H9 (cell line): ENCODE data around the gene PRR16. TPM values are rescaled to one million over a fixed set of nuclear protein-coding genes. Genes with fewer than 3 reads are reported as not detected.

Experiments used
- DNase-seq: peaks from one replicate; pipeline ENCODE4 v3.0.0-alpha.2; 2017
- H2AFZ ChIP-seq: one replicate; pipeline ENCODE4 v1.6.1; 2013; ENCODE audit warnings: mild to moderate bottlenecking, low read length, control low read depth, moderate library complexity
- H2AK5ac ChIP-seq: 2 replicates; pipeline ENCODE4 v1.6.1; 2013; ENCODE audit warnings: low read length, control low read depth, mixed read lengths; ENCODE audit not compliant: insufficient read length
- H2BK120ac ChIP-seq: one replicate; pipeline ENCODE4 v1.6.1; 2013; ENCODE audit warnings: low read depth, mild to moderate bottlenecking, low read length, control low read depth, inconsistent platforms; ENCODE audit not compliant: poor library complexity, severe bottlenecking
- H2BK12ac ChIP-seq: 2 replicates; pipeline ENCODE4 v1.6.1; 2013; ENCODE audit warnings: low read length, control low read depth, mixed read lengths, low read depth; ENCODE audit not compliant: insufficient read length
- H2BK15ac ChIP-seq: 2 replicates; pipeline ENCODE4 v1.6.1; 2013; ENCODE audit warnings: low read depth, low read length, control low read depth
- H2BK20ac ChIP-seq: one replicate; pipeline ENCODE4 v1.6.1; 2013; ENCODE audit warnings: low read depth, mild to moderate bottlenecking, low read length, control low read depth, inconsistent platforms; ENCODE audit not compliant: poor library complexity, severe bottlenecking
- H2BK5ac ChIP-seq: 2 replicates; pipeline ENCODE4 v1.6.1; 2013; ENCODE audit warnings: low read length, control low read depth, mixed read lengths; ENCODE audit not compliant: insufficient read length
- H3K14ac ChIP-seq: 2 replicates; pipeline ENCODE4 v1.6.1; 2013; ENCODE audit warnings: low read length, control low read depth; ENCODE audit not compliant: insufficient read depth
- H3K18ac ChIP-seq: 2 replicates; pipeline ENCODE4 v1.6.1; 2013; ENCODE audit warnings: low read depth, mild to moderate bottlenecking, mixed read lengths, low read length, control low read depth; ENCODE audit not compliant: insufficient read length
- H3K23ac ChIP-seq: 2 replicates; pipeline ENCODE4 v1.6.1; 2013; ENCODE audit warnings: low read length, control low read depth, mixed read lengths, low read depth; ENCODE audit not compliant: insufficient read length
- H3K23me2 ChIP-seq: 2 replicates; pipeline ENCODE4 v1.6.1; 2013; ENCODE audit warnings: low read depth, mild to moderate bottlenecking, mixed read lengths, low read length, control low read depth; ENCODE audit not compliant: insufficient read length, poor library complexity, severe bottlenecking
- H3K27ac ChIP-seq: 2 replicates; pipeline ENCODE4 v1.5.1; 2013; ENCODE audit warnings: low read length, control low read depth, mixed read lengths, low read depth; ENCODE audit not compliant: insufficient read length
- H3K27me3 ChIP-seq: 2 replicates; pipeline ENCODE4 v1.6.1; 2013; ENCODE audit warnings: low read length, control low read depth, inconsistent platforms; ENCODE audit not compliant: insufficient read depth
- H3K4ac ChIP-seq: 2 replicates; pipeline ENCODE4 v1.6.1; 2013; ENCODE audit warnings: low read depth, mild to moderate bottlenecking, control low read depth, inconsistent platforms, low read length, moderate library complexity
- H3K4me1 ChIP-seq: 2 replicates; pipeline ENCODE4 v1.6.1; 2013; ENCODE audit warnings: low read length, control low read depth, inconsistent platforms; ENCODE audit not compliant: insufficient read depth
- H3K4me2 ChIP-seq: 2 replicates; pipeline ENCODE4 v1.6.1; 2013; ENCODE audit warnings: low read length, control low read depth, mixed read lengths; ENCODE audit not compliant: insufficient read length, insufficient read depth
- H3K56ac ChIP-seq: 2 replicates; pipeline ENCODE4 v1.6.1; 2013; ENCODE audit warnings: low read depth, mild to moderate bottlenecking, mixed read lengths, low read length, control low read depth; ENCODE audit not compliant: insufficient read length
- H3K79me1 ChIP-seq: 2 replicates; pipeline ENCODE4 v1.6.1; 2013; ENCODE audit warnings: low read depth, mild to moderate bottlenecking, moderate library complexity, low read length, control low read depth, inconsistent platforms; ENCODE audit not compliant: insufficient read depth, poor library complexity, severe bottlenecking
- H3K79me2 ChIP-seq: 2 replicates; pipeline ENCODE4 v1.6.1; 2013; ENCODE audit warnings: low read length, control low read depth, inconsistent platforms; ENCODE audit not compliant: insufficient read depth
- H3K9ac ChIP-seq: 2 replicates; pipeline ENCODE4 v1.6.1; 2013; ENCODE audit warnings: low read length, control low read depth, mixed read lengths; ENCODE audit not compliant: insufficient read length; ENCODE audit errors: extremely low read depth
- H3K9me3 ChIP-seq: one replicate; pipeline ENCODE4 v1.6.1; 2013; ENCODE audit warnings: low read depth, low read length, inconsistent platforms; ENCODE audit not compliant: control insufficient read depth
- H3T11ph ChIP-seq: one replicate; pipeline ENCODE4 v1.6.1; 2013; ENCODE audit warnings: mild to moderate bottlenecking, low read length, control low read depth, inconsistent platforms
- H4K20me1 ChIP-seq: one replicate; pipeline ENCODE4 v1.6.1; 2013; ENCODE audit not compliant: control insufficient read depth, insufficient read length, insufficient read depth
- H4K5ac ChIP-seq: 2 replicates; pipeline ENCODE4 v1.6.1; 2013; ENCODE audit warnings: low read depth, mild to moderate bottlenecking, mixed read lengths, low read length, control low read depth; ENCODE audit not compliant: insufficient read length
- H4K8ac ChIP-seq: replicated peaks from 2 replicates; pipeline ENCODE4 v1.6.1; 2013; ENCODE audit warnings: low read length, control low read depth, mixed read lengths, low read depth; ENCODE audit not compliant: insufficient read length
- H4K91ac ChIP-seq: 2 replicates; pipeline ENCODE4 v1.6.1; 2013; ENCODE audit warnings: low read depth, mild to moderate bottlenecking, moderate library complexity, mixed read lengths, low read length, control low read depth; ENCODE audit not compliant: insufficient read length
- H3K27ac Mint-ChIP-seq, 3 experiments: 2 replicates in 2 of 3; 3 replicates in 1 of 3; pipeline ENCODE4 v1.8.0; 2020 to 2021; ENCODE audit warnings: mixed read lengths in 3 of 3, mild to moderate bottlenecking in 1 of 3, moderate library complexity in 1 of 3
- H3K27me3 Mint-ChIP-seq: 2 replicates; pipeline ENCODE4 v1.8.0; 2021; ENCODE audit warnings: low read depth, mild to moderate bottlenecking, moderate library complexity, mixed read lengths
- H3K36me3 Mint-ChIP-seq, 3 experiments: 2 replicates in 2 of 3; 3 replicates in 1 of 3; pipeline ENCODE4 v1.8.0; 2020 to 2021; ENCODE audit warnings: low read depth in 3 of 3, mixed read lengths in 3 of 3; ENCODE audit not compliant: insufficient read depth in 1 of 3
- H3K4me1 Mint-ChIP-seq, 2 experiments: 2 replicates each; pipeline ENCODE4 v1.8.0; 2020; ENCODE audit warnings: mixed read lengths in 2 of 2
- H3K4me3 Mint-ChIP-seq, 2 experiments: 2 replicates in 1 of 2; 3 replicates in 1 of 2; pipeline ENCODE4 v1.8.0; 2020 to 2021; ENCODE audit warnings: mild to moderate bottlenecking in 2 of 2, mixed read lengths in 2 of 2, moderate library complexity in 1 of 2
- H3K9me3 Mint-ChIP-seq, 2 experiments: 2 replicates in 1 of 2; 3 replicates in 1 of 2; pipeline ENCODE4 v1.8.0; 2020; ENCODE audit warnings: mild to moderate bottlenecking in 2 of 2, mixed read lengths in 2 of 2, moderate library complexity in 1 of 2
- CTCF ChIP-seq: fragments of 200-600 bp; sonication (generic); conservative IDR thresholded peaks from 3 replicates; pipeline ENCODE4 v1.8.0; 2021; ENCODE audit warnings: antibody characterized with exemption, mild to moderate bottlenecking
- WGBS: extraction: QIAGEN DNeasy Blood & Tissue Kit; methylation state at CpG from one replicate; pipeline ENCODE4 v1.1.7; 2013; ENCODE audit warnings: missing lambda C conversion rate, low lambda C conversion rate, mixed read lengths; ENCODE audit not compliant: insufficient read length; ENCODE audit errors: extremely low coverage; 5-methylcytosine and 5-hydroxymethylcytosine counted together
- total RNA-seq: library from RNA; stranded (reverse); gene quantifications from 2 replicates; pipeline ENCODE4 v1.2.1, GENCODE V29; 2021

Gene PRR16
- total RNA-seq, 1 experiment from 2014 or later, result 0.13 TPM

DNA sequence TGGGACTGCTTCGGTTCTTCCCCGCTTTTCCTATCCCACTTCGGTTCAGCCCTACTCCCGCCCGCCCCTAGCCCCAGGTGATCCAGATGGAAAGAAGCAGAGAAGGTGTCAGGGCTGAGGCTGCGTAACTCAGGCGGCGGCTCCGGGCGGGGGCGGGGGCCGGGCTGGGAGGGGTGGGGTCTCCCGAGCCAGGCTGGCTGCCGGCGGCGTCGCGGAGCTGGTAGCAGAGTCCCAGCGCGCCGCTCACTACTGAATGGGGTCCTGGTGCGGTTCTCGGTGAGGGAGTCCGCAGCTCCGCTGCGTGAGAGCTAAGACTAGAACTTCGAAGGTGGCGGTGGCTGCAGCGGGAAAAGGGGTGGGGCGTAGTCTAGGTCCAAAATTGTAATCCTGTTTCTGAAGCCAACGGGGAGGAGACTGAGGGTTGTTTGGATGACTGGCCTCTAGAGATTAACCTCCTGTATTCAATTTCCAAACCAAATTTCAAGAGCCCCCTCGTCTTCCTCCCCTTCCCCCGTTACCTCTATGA is 1.4 kb downstream of the PRR16 start:
- H3K36me3 Mint-ChIP-seq, result no peaks in the 10 kb centered on the region
- no peak overlapping the region for H2BK20ac ChIP-seq
- H3K9me3 Mint-ChIP-seq, result no peaks in the 10 kb centered on the region; a peak in 1 of 5 replicates
- H3K79me1 ChIP-seq, result no peaks in the 10 kb centered on the region
- H3K4me3 Mint-ChIP-seq, result peak overlapping the region; percentile 77 to 92
- DNase-seq, result peak; percentile 76
- H3K79me2 ChIP-seq, result no peaks in the 10 kb centered on the region
- H4K91ac ChIP-seq, result no peak overlapping the region
- H2AK5ac ChIP-seq, result no peak overlapping the region
- peaks cover 15 to 16% of the 10 kb centered on the region in 2 experiments for H3K4me1 Mint-ChIP-seq
- peaks cover 57% of the 10 kb centered on the region for H3K27me3 Mint-ChIP-seq
- no peaks in the 10 kb centered on the region for H3K9me3 ChIP-seq
- no peak overlapping the region for H4K8ac ChIP-seq
- H2AFZ ChIP-seq, result peak overlapping the region; percentile 90
- H3K4ac ChIP-seq, result no peak overlapping the region
- no peak overlapping the region for H3K27ac ChIP-seq
- H2BK120ac ChIP-seq, result no peak overlapping the region
- no peak overlapping the region for H3K27ac Mint-ChIP-seq
- H3K4me2 ChIP-seq, result peak overlapping the region; percentile 100
- no peak overlapping the region for H2BK12ac ChIP-seq
- H3T11ph ChIP-seq, result no peak overlapping the region
- H3K27me3 ChIP-seq, result peaks cover 15% of the 10 kb centered on the region; the same call in 1 of the 2 replicates
- no peaks in the 10 kb centered on the region for H3K4me1 ChIP-seq
- no CpG with 5 or more reads among the region's 33 CpGs for WGBS
- no peak overlapping the region for H3K23ac ChIP-seq
- no peak for TF ChIP-seq CTCF
- H3K18ac ChIP-seq, result no peak overlapping the region
- H3K56ac ChIP-seq, result no peak overlapping the region
- H2BK5ac ChIP-seq, result no peak overlapping the region
- H3K23me2 ChIP-seq, result peaks cover 18% of the 10 kb centered on the region
- no peak overlapping the region for H2BK15ac ChIP-seq
- peak overlapping the region; percentile 72 for H4K5ac ChIP-seq
- H4K20me1 ChIP-seq, result no peaks in the 10 kb centered on the region
- no peak overlapping the region for H3K14ac ChIP-seq
- no peak overlapping the region for H3K9ac ChIP-seq
